Activated naive CD8-positive, alpha-beta T cell treated with anti-CD3 and anti-CD28 coated beads, Interleukin-2, amount 50 U/mL, for 16 hours (primary cell): ENCODE data around the gene ELMO1.

Source experiments
- DNase-seq: peaks from one replicate; pipeline ENCODE4 v3.0.0-alpha.2; 2020; ENCODE audit warnings: low read depth, low spot score

The ELMO1 gene

DNA sequence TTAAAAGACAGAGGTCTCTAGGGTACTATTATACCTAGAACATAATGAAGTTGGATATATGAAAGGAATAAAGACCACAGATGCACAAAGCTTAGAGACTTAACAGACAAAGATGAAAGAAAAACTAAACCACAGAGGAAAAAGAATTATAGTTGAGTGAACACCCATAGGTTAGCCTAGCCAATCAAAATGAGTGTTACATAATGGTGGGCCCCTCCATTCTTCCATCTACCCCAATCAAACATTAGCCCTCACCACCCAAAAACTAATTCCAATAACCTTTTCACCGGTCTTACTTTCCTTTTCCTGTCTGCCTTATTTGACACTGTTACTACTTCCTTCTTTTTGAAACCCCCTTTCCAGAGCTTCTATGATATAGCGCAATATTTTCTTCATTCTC, 130.1 kb downstream of the ELMO1 start:
- DNase-seq = no peak

DNA sequence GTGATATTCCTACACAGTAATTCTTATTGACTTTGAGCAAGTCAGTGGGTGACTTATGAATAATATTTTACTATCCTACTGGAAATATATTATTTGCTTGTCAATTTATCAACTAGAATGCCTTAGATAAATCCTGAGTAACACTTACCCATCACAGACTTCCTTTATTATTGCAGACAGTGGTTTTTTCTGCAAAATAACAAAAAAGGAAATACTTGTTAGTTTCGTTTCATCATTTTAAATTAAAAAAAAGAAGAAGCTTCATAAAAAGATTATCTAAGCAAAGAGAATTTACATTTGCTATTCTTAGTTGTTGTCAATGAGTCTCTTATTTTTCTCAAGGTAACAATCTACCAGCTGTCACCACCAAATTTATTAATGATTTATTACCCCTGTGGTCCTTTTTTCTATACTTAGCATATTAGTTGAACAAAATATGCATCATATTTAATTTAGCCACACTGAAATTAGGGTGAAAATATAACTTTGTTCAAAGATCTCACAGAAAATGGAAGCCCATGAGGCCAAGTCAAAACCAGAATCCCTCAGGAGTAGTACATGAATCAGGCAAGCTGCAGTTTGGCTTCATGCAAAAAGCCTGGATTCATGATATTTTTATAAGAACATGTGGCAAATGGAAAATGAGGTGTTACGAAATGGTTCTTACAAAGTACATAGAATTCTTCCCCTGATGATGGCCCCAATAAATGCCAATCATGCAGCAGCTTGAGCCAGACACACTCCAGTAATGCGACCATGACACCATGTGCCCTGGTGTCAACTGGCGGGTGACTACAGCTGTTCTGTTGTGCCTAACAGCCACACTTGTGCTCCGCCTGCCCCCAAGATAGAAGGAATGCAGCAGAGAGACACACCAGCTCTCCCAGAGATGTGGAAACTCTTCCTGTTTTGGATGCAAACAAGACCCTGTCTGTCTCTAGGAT, 132.6 kb downstream of the ELMO1 start:
- no peak for DNase-seq

GRCh38 chr7:37312608-37313007, 136.1 kb downstream of the ELMO1 start:
- no peak for DNase-seq

GRCh38 chr7:37311355-37311754, 137.3 kb downstream of the ELMO1 start:
- no peak for DNase-seq

DNA sequence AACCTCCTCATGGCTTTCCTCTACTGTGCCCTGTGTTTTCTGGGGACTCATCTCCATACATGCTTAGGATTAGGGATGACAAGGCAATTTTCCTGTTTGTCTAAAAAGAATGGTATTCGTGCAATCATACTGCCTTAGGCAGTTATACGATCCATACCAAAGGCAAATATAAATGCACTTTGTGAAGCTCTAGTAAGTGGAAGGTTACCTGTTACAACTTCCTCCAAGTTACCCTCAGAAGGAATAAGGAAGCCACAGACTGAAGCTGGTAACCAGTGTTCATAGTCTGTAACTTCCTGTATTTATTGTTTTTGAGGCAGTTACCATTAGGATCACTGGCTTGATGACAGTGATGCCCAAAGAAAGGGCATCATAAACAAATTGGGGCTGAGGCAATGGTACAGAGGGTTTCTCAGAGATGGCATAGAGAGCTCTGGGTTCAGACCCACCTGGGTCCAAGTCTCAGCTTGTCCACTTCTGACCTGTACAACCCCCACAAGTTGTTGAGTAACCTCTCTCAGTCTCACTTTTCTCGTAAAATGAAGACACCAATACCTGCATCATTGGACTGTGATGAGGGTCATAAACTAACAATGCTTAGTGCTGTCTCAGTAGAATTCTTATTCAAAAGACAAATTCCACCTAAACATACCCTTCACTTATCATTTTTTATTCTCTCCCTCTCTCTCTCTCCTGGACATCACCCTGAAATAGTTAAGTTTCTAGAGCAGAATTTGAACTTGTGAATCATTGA, 138.2 kb downstream of the ELMO1 start:
- DNase-seq = no peak

DNA sequence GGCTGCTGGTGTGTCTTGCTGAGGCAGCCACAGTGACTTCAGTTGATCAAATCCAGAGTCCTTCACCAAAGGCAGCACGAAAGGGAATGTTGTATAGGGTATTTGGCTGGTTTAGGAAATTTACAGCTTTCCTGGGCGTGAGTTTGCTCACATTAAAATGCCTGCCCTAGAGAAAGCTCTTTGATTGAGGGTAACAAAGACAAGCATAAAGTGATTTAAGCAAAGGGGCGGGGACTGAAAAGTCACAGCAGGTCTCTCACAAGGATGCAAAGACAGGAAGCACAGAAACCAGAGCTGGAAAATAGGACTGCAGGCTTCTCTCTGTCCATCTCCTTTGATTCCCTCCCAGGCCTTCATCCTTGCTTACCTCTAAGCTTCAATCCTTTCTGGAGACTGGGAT, 139.2 kb downstream of the ELMO1 start:
- DNase-seq = no peak

DNA sequence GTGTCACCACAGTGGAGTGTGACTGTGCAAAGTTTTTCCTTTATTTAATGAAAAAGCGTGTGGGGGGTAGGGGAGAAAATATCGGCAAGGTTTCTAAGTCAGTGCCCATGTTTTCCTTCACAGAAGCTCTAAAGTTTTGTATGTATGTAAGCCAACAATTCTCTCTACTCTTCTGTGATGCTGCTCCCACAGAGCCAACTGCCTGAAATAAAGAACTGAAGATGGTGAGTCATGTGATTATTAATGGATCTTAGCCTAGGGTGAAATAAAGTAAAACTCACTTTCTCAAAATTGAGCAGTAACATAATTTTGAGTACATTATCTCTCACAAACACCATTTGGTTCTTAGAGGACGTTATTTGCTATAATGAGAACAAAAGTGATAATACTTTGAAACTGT, 143.7 kb downstream of the ELMO1 start:
- no peak for DNase-seq

- DNase-seq = no peak
These were observed 151.1 kb downstream of the ELMO1 start for GRCh38 chr7:37297546-37297945.

DNA sequence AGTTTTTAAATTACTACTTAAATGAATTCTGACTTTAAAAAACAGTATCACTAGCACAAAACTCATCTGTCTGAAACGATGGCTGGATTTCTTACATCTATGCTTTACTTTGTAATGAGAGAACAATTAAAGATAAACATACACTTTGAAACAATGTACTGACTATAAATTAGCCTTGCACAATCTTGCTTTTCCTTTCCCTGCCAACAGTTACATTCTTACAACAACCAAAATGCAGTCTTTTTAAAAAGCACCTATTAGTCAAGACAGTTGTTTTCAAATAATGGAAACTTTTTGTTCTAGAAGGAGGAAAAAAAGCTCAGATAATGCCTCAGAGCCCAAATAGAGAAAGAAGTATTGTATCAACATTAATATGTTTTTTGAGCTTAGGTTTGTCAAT, 153.3 kb downstream of the ELMO1 start:
- no peak for DNase-seq

DNA sequence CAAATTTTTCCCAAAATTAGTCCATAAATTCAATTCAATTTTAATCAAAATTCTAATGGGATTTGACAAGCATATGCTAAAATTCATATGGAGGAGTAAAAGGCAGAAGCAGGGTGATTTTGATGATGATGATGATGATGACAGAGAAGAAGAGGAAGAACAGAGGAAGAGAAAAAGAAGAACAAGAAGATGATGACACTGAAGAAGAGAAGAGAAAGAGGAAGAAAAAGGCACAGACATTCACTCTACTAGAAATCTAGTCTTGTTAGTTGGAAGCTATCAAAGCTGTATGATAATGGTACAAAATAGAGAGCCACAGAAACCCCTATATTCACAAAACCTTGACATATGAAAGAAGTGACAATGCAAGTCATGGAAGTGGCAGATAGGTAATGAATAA, 157.9 kb downstream of the ELMO1 start:
- no peak for DNase-seq

DNA sequence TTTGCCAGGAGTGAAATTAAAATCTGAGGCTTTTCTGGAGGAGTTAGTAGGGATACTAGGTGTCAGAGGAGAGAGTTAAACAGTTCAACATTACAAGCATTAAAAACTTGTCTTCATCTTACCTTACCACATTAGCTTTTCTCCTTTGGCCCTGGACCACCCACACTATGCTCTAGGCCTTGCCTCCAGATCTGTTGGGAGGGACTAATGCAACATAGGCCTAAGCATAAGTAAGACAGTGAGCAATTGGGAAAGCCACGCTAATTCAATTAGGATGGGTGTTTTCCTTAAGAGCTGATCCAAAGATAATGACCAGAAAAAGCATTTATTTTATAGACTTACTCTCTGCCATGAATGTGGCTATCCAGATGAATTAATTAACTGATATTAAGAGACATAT, 158.9 kb downstream of the ELMO1 start:
- no peak for DNase-seq

DNA sequence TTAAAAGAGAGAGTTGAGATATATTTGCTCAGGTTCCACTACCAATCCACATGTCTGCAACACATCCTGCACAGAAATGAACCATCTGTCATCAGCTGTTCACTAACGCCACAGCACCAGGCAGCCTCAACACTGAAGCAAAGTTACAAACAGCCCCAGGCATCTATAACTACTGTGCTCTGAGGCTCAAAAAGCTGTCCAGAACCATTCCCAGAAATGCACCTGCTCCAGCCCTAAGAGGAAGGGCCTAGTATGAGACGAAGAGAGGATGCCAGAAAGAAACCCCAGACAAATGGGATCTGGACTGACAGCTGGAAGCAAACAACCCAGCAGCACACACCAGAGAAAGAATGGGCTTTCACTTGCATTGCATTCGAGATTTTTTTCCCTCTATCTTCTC, 159.3 kb downstream of the ELMO1 start:
- no peak for DNase-seq

DNA sequence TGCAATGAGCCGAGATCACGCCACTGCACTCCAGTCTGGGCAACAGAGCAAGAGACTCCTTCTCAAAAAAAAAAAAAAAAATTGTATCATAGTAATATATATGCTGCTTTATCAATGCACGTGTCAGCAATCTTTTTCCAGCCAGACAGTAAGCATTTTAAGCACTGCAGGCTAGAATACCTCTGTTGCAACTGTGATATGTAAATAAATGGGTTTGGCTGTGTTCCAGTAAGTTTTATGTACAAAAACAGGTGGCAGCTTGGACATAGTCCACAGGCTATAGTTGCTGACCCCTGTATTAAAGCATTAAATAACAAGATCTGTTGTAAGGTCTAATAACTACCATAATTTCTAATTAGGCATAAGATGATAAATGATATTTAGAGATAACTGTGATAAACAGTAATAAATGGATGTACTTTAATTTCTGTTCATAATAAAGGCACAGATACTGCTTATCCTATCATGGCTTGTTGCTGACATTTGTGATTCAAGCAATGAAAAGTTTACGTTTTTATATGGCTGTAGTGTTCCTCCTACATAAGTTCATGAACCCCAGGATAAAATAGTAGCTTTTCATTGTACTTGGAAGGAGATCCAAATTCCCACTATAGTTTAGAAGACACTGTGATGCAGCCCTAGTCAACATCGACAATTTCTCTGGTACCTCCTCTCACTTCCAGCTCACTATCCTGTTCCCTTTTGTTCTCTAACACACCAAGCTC, 161.4 kb downstream of the ELMO1 start:
- no peak for DNase-seq

DNA sequence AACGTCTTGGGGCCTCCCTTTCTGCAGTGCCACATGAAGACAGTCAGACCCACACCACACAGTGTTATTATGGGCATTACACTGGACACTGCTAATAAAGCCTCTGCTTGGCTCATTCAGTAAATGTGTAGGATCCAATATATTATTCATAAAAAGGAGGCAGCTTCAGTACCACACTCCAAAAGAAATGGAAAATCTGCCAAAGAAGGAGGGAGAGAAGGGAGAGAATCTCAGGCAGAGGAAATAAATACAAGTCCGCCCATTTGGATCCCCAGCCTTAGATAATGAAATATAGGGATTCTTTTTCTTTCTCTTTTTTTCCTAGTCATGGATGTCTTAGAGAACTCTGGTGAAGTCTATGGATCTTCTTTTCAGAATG, 162.2 kb downstream of the ELMO1 start:
- DNase-seq = no peak

GRCh38 chr7:37285706-37286453, 162.8 kb downstream of the ELMO1 start:
- no peak for DNase-seq

- no peak for DNase-seq
These were observed 163.8 kb downstream of the ELMO1 start for GRCh38 chr7:37284805-37285231.

- DNase-seq = no peak
These were observed 164.4 kb downstream of the ELMO1 start for GRCh38 chr7:37284285-37284684.

GRCh38 chr7:37283716-37284115, 164.9 kb downstream of the ELMO1 start:
- no peak for DNase-seq

DNA sequence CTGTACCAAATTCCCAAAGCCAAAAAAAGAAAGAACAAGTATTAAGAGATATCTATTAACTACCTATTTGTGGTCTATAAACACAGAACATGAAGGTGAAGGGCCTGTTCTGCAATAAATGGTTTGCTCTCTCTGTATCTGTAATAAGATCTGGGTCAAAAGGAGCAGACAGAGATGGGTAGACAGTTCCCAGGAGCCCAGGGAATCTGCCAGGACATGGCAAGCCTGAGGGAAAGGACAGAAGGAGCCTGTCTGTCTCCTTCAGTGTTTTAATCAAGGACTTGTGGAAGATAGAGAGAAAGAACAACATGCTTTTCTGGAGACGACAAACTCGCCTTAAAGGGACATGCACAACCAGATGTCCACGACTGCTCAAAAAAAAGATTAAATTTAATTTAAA, 165.7 kb downstream of the ELMO1 start:
- no peak for DNase-seq

DNA sequence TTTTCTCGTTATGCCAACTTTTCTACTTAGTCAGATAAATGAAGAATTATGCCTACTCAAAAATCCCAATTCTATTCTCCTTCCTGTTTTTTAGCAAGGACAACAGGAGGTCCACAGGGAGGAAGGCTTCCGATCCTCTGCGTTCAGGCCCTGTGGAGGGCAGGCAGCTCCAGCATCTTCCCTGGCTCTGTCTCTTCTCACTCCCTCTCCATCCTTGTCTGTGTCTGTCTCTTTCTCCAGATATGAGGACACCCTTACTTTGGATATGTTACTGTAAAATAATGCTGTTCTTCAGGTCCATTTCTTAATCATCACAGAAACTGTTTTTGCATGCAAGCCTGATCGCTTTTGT, 166.6 kb downstream of the ELMO1 start:
- no peak for DNase-seq

DNA sequence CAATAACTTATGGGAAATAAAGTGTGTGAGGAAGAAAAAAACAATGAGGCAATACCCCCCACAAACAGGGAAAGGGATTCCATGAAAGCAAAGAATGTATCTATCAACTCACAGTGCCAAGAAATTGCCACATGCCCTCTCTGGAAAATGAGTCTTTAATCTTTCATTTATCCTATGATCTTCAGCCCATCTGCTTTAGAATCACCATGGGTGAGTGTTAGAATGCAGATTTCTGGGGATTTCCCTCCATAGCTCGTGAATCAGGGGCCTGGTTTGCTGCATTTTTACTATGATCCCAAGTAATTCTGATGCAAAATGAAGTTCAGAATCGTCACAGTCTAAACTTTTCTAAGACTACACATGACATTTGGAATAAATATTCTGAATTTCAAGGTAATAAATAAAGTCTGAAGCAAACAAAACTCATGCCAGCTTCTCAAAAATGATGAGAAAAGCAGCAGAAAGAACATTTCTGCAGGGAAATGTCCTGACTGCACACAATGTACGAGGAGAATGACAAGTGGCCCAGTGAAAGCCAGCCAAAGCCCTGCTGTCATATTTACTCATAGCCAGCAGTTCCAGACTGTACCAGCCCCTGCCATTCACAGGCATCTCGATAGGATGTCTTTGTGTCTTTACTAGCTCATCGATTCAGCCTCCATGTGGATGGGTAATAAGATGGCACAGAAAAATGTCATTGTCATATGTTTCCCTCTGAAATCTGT, 167.1 kb downstream of the ELMO1 start:
- no peak for DNase-seq
